Panc1 (cell line): ENCODE data around the gene FGGY. TPM values are rescaled to one million over a fixed set of nuclear protein-coding genes. Genes with fewer than 3 reads are reported as not detected.

Source experiments
- ATAC-seq: fragments of 200-7000 bp; cut with Tn5 transposase; 2 replicates; pipeline ENCODE4 v1.9.1; 2020; ENCODE audit warnings: mild to moderate bottlenecking, moderate library complexity
- BruUV-seq: library from RNA; stranded (reverse); fragments of 400-500 nt; replicated peaks from 2 replicates; lab custom pipeline; 2021; lab: Mats Ljungman, UMichigan
- CTCF ChIA-PET: fragments of 300-600 bp; sonication (Branson Sonifier 250); formaldehyde crosslinking; loops from one replicate; lab custom pipeline; 2022; ENCODE audit warnings: antibody characterized with exemption; lab: Charles Lee
- POLR2A ChIA-PET: fragments of 300-600 bp; sonication (Branson Sonifier 250); formaldehyde crosslinking; loops from one replicate; lab custom pipeline; 2022; ENCODE audit warnings: antibody characterized with exemption; lab: Charles Lee
- DNase-seq: peaks from one replicate; pipeline ENCODE4 v3.0.0-alpha.2; 2010; ENCODE audit warnings: low read depth, low spot score
- H3K27ac ChIP-seq: 2 replicates; pipeline ENCODE4 v1.5.1; 2011; ENCODE audit warnings: mild to moderate bottlenecking, low read length, inconsistent platforms
- H3K27me3 ChIP-seq: fragments of 200-500 bp; sonication (Bioruptor generic); 2 replicates; pipeline ENCODE4 v1.6.0; 2014; ENCODE audit warnings: low read length, inconsistent platforms; ENCODE audit not compliant: control insufficient read depth, insufficient read depth
- H3K36me3 ChIP-seq: fragments of 200-500 bp; sonication (Bioruptor generic); 2 replicates; pipeline ENCODE4 v1.5.1; 2014; ENCODE audit warnings: inconsistent platforms, mild to moderate bottlenecking, low read length, moderate library complexity; ENCODE audit not compliant: control insufficient read depth, insufficient read depth
- H3K4me1 ChIP-seq: 2 replicates; pipeline ENCODE4 v1.5.1; 2011; ENCODE audit warnings: inconsistent platforms, mild to moderate bottlenecking, low read length, moderate library complexity; ENCODE audit not compliant: control insufficient read depth, insufficient read depth
- H3K4me3 ChIP-seq, 2 experiments: 2 replicates each; pipeline ENCODE4 v1.5.1; 2011 to 2012; ENCODE audit warnings: low read depth in 2 of 2, low read length in 2 of 2, mild to moderate bottlenecking in 2 of 2, inconsistent platforms in 1 of 2, moderate library complexity in 1 of 2
- H3K9me3 ChIP-seq: fragments of 200-500 bp; sonication (Bioruptor generic); 2 replicates; pipeline ENCODE4 v1.5.1; 2014; ENCODE audit warnings: low read depth, mild to moderate bottlenecking, inconsistent platforms, low read length, moderate library complexity; ENCODE audit not compliant: control insufficient read depth, insufficient read depth
- CTCF ChIP-seq: fragments of 450-650 bp; IDR thresholded peaks from 2 replicates; pipeline ENCODE4 v1.5.1; 2017; ENCODE audit warnings: mild to moderate bottlenecking
- POLR2AphosphoS5 ChIP-seq: IDR thresholded peaks from 2 replicates; pipeline ENCODE4 v1.6.1; 2012; ENCODE audit warnings: mild to moderate bottlenecking, low read depth, low read length, moderate library complexity
- REST ChIP-seq, 2 experiments: IDR thresholded peaks; 2 replicates each; pipeline ENCODE4 v1.6.1; 2011 to 2012; ENCODE audit warnings: low read depth in 2 of 2, control low read depth in 1 of 2, low read length in 1 of 2, mild to moderate bottlenecking in 1 of 2, moderate library complexity in 1 of 2; ENCODE audit not compliant: insufficient read depth in 1 of 2
- SIN3A ChIP-seq: IDR thresholded peaks from 2 replicates; pipeline ENCODE4 v1.6.1; 2012; ENCODE audit warnings: low read depth, mild to moderate bottlenecking, low read length, moderate library complexity, borderline replicate concordance; ENCODE audit not compliant: insufficient read depth
- TCF7L2 ChIP-seq: IDR thresholded peaks from 2 replicates; pipeline ENCODE4 v1.6.1; 2011; ENCODE audit warnings: mild to moderate bottlenecking, low read depth, low read length, inconsistent platforms
- in situ Hi-C: cut with HindIII; loops from 2 replicates; pipeline ENCODE4 v1.10.0; 2016; ENCODE audit warnings: low sequenced_read_pairs, low pct_unique_long_range_greater_than_20kb
- intact Hi-C: fragments of 100-400 bp; cut with micrococcal nuclease; formaldehyde crosslinking; loops from one replicate; pipeline ENCODE4 v1.10.0; 2022; ENCODE audit not compliant: unreplicated experiment
- total RNA-seq: library from RNA; stranded (reverse); gene quantifications from one replicate; pipeline ENCODE4 v1.2.1, GENCODE V29; 2021; ENCODE audit not compliant: unreplicated experiment

The FGGY gene
- total RNA-seq, 1 experiment from 2014 or later: 15.5 TPM

GRCh38 chr1:59769736-59770095, 472.8 kb downstream of the FGGY start:
- no peaks in the 10 kb centered on the region for H3K27me3 ChIP-seq
- DNase-seq (no peak), ATAC-seq (no peak)
- TF ChIP-seq CTCF: no peak
- H3K36me3 ChIP-seq: no peaks in the 10 kb centered on the region
- H3K4me3 ChIP-seq: no peak overlapping the region
- ChIA-PET CTCF (no interaction called here), POLR2A (no interaction called here)
- intact Hi-C loops: no loop called here
- no peaks in the 10 kb centered on the region for H3K4me1 ChIP-seq
- BruUV-seq: no TSS peak
- in situ Hi-C loops: no loop called here
- no peak overlapping the region for H3K27ac ChIP-seq
- no peaks in the 10 kb centered on the region for H3K9me3 ChIP-seq

GRCh38 chr1:59771361-59771760, 474.5 kb downstream of the FGGY start:
- Histone ChIP-seq H3K36me3 (no peaks in the 10 kb centered on the region), H3K27me3 (no peaks in the 10 kb centered on the region), H3K4me3 (no peak overlapping the region), H3K4me1 (no peaks in the 10 kb centered on the region), H3K9me3 (no peaks in the 10 kb centered on the region), H3K27ac (no peak overlapping the region)
- ChIA-PET CTCF (no interaction called here), POLR2A (no interaction called here)
- DNase-seq (no peak), ATAC-seq (no peak)
- TF ChIP-seq TCF7L2: no peak
- BruUV-seq: no TSS peak
- in situ Hi-C loops: no loop called here
- intact Hi-C loops: no loop called here

GRCh38 chr1:59775480-59775879, 478.6 kb downstream of the FGGY start:
- Histone ChIP-seq H3K4me3 (no peak overlapping the region), H3K36me3 (no peaks in the 10 kb centered on the region), H3K27me3 (no peaks in the 10 kb centered on the region), H3K27ac (no peak overlapping the region), H3K4me1 (no peaks in the 10 kb centered on the region), H3K9me3 (no peaks in the 10 kb centered on the region)
- ChIA-PET CTCF (no interaction called here), POLR2A (no interaction called here)
- ATAC-seq (no peak), DNase-seq (no peak)
- intact Hi-C loops: no loop called here
- in situ Hi-C loops: no loop called here
- no TSS peak for BruUV-seq
- no peak for TF ChIP-seq TCF7L2

GRCh38 chr1:59776960-59777852, 480.3 kb downstream of the FGGY start:
- in situ Hi-C loops: no loop called here
- ChIA-PET POLR2A (no interaction called here), CTCF (no interaction called here)
- H3K27me3 ChIP-seq: no peaks in the 10 kb centered on the region
- TF ChIP-seq CTCF (no peak), REST (IDR thresholded peaks at IDR 0.05; ENCODE audit: insufficient read depth in 1 of 2, low read depth in 2 of 2, low read length in 1 of 2) (no peak), SIN3A (no peak), TCF7L2 (no peak), POLR2AphosphoS5 (no peak)
- DNase-seq (no peak), ATAC-seq (no peak)
- no peak overlapping the region for H3K27ac ChIP-seq
- no peaks in the 10 kb centered on the region for H3K36me3 ChIP-seq
- H3K4me3 ChIP-seq: no peak overlapping the region
- H3K4me1 ChIP-seq: no peaks in the 10 kb centered on the region
- BruUV-seq: no TSS peak
- H3K9me3 ChIP-seq: no peaks in the 10 kb centered on the region
- intact Hi-C loops: no loop called here
